ENCODE measurements around the gene DNAJC1. TPM values are rescaled to one million over a fixed set of nuclear protein-coding genes. Genes with fewer than 3 reads are reported as not detected.

Gene DNAJC1
- total RNA-seq, 1 experiment from 2014 or later: 17.9 TPM

DNA sequence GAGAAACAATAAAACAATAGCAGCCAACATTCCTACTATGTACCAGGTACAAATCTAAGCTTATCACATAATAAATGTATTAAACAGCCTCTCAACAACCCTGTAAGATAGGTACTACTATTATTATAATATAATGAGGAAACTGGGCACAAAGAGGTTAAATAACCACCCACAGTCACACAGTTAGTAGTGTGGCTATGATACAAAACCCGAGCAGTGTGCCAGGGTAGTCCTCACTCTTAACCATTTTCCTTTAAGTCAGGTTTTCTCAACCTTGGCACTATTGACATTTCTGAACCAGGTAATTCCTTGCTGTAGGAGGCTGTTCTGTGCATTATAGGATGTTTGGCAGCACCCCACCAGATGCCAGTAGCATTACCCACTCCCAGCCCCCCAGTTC is 48.8 kb downstream of the DNAJC1 start:
- Histone ChIP-seq H3K4me3 (ENCODE audit: insufficient read depth, low read depth, low read length) (no peak overlapping the region), H3K27me3 (ENCODE audit: control insufficient read depth, insufficient read depth, low read length) (no peaks in the 10 kb centered on the region), H3K36me3 (replicated peaks; ENCODE audit: control insufficient read depth, insufficient read depth, low read length) (no peaks in the 10 kb centered on the region)
- no peak for DNase-seq

- no peak for DNase-seq
- no peak overlapping the region for H3K4me3 ChIP-seq (ENCODE audit: insufficient read depth, low read depth, low read length)
- no peaks in the 10 kb centered on the region for H3K36me3 ChIP-seq (replicated peaks; ENCODE audit: control insufficient read depth, insufficient read depth, low read length)
- no peaks in the 10 kb centered on the region for H3K27me3 ChIP-seq (ENCODE audit: control insufficient read depth, insufficient read depth, low read length)
Measured at GRCh38 chr10:21954132-21954531, 49.4 kb downstream of the DNAJC1 start.

GRCh38 chr10:21953585-21954057 is 49.9 kb downstream of the DNAJC1 start:
- peak; percentile 34 for DNase-seq

GRCh38 chr10:21950566-21950965 is 53.0 kb downstream of the DNAJC1 start:
- no peaks in the 10 kb centered on the region for H3K27me3 ChIP-seq (ENCODE audit: control insufficient read depth, insufficient read depth, low read length)
- H3K4me3 ChIP-seq (ENCODE audit: insufficient read depth, low read depth, low read length): no peak overlapping the region
- DNase-seq: no peak
- H3K36me3 ChIP-seq (replicated peaks; ENCODE audit: control insufficient read depth, insufficient read depth, low read length): no peaks in the 10 kb centered on the region

More at GRCh38 chr10:21953585-21954057, 49.9 kb downstream of the DNAJC1 start:
- no peaks in the 10 kb centered on the region for H3K36me3 ChIP-seq (replicated peaks; ENCODE audit: control insufficient read depth, insufficient read depth, low read length)
- H3K4me3 ChIP-seq (ENCODE audit: insufficient read depth, low read depth, low read length): no peak overlapping the region
- H3K27me3 ChIP-seq (ENCODE audit: control insufficient read depth, insufficient read depth, low read length): no peaks in the 10 kb centered on the region

DNA sequence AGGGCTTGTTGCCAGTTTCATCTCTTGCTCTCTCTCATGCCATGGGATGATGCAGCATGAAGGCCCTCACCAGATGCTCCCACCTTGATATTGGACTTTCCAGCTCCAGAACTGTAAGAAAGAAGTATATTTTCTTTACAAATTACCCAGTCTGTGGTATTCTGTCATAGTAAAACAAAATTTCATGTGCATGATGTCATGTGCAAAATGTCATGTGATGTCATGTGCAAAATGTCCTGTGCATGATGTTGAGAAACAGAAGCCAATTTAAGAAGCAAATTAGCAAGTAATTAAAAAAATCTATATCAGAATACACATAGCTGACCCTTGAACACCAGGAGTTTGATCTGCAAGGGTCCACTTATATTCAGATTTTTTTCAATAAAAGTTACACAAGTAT is 56.6 kb downstream of the DNAJC1 start:
- no peaks in the 10 kb centered on the region for H3K27me3 ChIP-seq (ENCODE audit: control insufficient read depth, insufficient read depth, low read length)
- no peak for DNase-seq
- no peaks in the 10 kb centered on the region for H3K36me3 ChIP-seq (replicated peaks; ENCODE audit: control insufficient read depth, insufficient read depth, low read length)
- H3K4me3 ChIP-seq (ENCODE audit: insufficient read depth, low read depth, low read length): no peak overlapping the region

GRCh38 chr10:21944727-21945386 is 58.7 kb downstream of the DNAJC1 start:
- no peak overlapping the region for H3K4me3 ChIP-seq (ENCODE audit: insufficient read depth, low read depth, low read length)
- H3K27me3 ChIP-seq (ENCODE audit: control insufficient read depth, insufficient read depth, low read length): no peaks in the 10 kb centered on the region
- DNase-seq: no peak
- H3K36me3 ChIP-seq (replicated peaks; ENCODE audit: control insufficient read depth, insufficient read depth, low read length): no peaks in the 10 kb centered on the region

DNA sequence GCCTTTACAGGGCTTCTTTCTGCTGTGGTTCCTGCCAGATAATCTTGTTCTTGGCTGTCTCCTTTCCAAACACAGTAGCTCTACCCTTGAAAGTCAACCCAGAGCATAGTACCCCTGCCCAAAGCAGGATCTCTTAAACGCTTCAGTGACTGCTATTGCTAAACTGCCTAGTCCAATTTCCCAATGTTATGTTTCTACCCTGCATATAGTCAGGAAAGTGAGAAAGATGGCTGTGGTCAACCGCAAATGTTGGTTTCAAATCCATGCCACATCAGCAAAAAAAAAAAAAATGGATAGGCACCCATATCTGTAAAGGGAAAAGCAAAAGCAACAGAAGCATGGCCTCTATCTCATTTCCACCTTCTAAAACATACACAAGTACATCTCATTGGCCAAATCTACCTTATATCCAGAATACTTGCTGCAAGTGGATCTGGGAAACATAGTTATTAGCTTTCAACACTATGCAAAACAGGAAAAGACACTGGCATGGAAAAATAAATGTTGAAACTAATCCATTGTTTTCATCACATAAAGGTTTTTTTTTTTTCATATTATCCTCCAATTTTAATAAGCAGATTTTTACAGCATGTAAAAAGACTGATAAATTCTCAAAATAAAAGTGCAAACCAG is 59.8 kb downstream of the DNAJC1 start:
- DNase-seq: no peak
- Histone ChIP-seq H3K4me3 (ENCODE audit: insufficient read depth, low read depth, low read length) (no peak overlapping the region), H3K27me3 (ENCODE audit: control insufficient read depth, insufficient read depth, low read length) (no peaks in the 10 kb centered on the region), H3K36me3 (replicated peaks; ENCODE audit: control insufficient read depth, insufficient read depth, low read length) (no peaks in the 10 kb centered on the region)

DNA sequence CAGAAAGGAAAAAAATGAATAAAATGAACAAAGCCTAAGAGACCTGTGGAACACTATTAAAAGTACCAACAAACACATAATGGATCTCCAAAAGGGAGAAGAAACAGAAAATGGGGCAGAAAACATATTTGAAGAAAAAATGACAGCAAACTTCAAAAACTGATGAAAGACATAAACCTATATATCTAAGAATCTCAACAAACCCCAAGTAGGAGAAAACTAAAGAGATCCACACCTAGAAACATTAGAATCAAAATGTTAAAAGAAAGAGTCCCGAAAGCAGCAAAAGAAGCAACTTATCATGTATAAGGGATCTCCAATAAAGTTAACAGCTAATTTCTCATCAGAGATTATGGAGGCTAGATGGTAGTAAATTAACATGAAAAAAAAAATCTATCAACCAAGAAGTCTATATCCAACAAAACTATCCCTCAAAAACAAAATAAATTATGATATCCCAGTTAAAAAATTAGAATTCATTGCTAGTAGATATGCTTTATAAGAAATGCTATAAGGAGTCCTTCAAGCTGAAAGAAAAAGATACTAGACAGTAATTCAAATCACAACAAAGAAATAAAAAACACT is 68.0 kb downstream of the DNAJC1 start:
- Histone ChIP-seq H3K36me3 (replicated peaks; ENCODE audit: control insufficient read depth, insufficient read depth, low read length) (no peaks in the 10 kb centered on the region), H3K4me3 (ENCODE audit: insufficient read depth, low read depth, low read length) (no peak overlapping the region), H3K27me3 (ENCODE audit: control insufficient read depth, insufficient read depth, low read length) (no peaks in the 10 kb centered on the region)
- no peak for DNase-seq

- Histone ChIP-seq H3K36me3 (replicated peaks; ENCODE audit: control insufficient read depth, insufficient read depth, low read length) (no peaks in the 10 kb centered on the region), H3K27me3 (ENCODE audit: control insufficient read depth, insufficient read depth, low read length) (no peaks in the 10 kb centered on the region), H3K4me3 (ENCODE audit: insufficient read depth, low read depth, low read length) (no peak overlapping the region)
- no peak for DNase-seq
Measured at GRCh38 chr10:21934307-21934706, 69.2 kb downstream of the DNAJC1 start.

DNA sequence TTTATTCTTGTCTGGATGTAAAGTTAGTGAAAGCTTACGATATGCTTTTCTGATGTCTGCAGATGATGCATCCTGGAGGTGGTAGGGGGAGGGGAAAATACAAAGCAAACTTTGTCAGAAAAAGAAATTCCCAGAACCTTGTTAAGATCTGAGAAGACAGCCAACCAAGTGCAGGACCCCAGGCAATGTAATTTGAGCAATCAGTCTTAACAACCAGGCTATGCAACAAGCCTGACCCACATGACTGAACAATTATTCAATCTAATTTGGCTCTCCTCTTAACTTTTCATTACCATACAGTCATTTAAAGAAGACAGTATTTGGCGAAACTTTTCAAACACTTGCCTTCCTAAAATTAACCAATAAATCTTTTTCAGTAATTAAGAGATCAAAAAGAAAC is 74.5 kb downstream of the DNAJC1 start:
- no peak for DNase-seq
- no peak overlapping the region for H3K4me3 ChIP-seq (ENCODE audit: insufficient read depth, low read depth, low read length)
- H3K27me3 ChIP-seq (ENCODE audit: control insufficient read depth, insufficient read depth, low read length): no peaks in the 10 kb centered on the region
- no peaks in the 10 kb centered on the region for H3K36me3 ChIP-seq (replicated peaks; ENCODE audit: control insufficient read depth, insufficient read depth, low read length)

DNA sequence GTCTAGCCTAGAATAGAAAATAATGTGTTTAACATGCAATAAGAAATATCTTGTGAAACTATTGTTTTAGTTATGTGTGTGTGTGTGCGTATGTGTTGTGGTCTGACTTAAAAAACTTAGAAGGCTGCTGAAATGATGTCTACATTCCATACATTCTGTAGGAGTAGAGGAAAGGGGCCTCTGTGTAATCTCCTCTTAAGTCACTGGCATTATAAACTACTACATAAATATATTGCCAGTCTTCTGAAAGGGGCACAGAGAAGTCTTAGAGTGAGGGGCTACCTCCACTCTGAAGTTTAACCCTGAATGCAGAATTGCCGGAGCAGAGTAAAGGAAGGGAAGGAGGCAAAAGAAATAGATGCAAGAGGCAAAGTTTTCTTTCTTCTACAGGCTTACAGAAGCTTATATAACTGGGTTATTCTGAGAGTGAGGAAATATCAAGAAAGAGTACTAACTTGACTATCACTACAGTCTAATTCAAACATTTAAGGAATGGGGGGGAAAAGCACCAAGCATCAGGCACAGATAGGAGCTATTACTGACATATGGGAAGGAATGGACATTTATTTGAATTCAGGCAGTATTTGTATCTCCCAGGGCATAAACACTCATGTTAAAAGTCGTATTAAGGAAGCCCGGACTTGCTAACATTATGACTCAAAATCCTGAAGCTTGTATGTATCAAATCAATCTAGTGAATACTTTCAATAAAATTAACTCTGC is 75.7 kb downstream of the DNAJC1 start:
- Histone ChIP-seq H3K27me3 (ENCODE audit: control insufficient read depth, insufficient read depth, low read length) (no peaks in the 10 kb centered on the region), H3K36me3 (replicated peaks; ENCODE audit: control insufficient read depth, insufficient read depth, low read length) (no peaks in the 10 kb centered on the region), H3K4me3 (ENCODE audit: insufficient read depth, low read depth, low read length) (no peak overlapping the region)
- no peak for DNase-seq

DNA sequence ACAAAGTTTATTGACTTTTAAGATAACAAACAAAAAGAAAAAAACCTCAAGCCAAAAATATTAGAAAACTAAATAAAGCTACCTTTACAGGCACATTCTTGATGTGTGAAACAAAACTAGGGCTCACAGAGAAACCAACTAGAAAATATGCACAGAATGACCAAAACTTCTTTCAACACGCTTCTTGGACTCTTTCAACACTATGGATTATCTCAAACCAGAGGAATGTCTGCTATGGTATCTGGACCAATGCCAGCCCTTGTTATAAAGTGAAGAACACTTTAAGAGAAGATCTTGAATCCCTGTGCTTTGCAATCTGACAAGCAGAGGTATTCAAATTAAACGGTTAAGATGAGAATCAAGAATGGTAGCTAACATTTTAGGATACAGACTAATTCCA is 76.6 kb downstream of the DNAJC1 start:
- no peak for DNase-seq
- no peak overlapping the region for H3K4me3 ChIP-seq (ENCODE audit: insufficient read depth, low read depth, low read length)

DNA sequence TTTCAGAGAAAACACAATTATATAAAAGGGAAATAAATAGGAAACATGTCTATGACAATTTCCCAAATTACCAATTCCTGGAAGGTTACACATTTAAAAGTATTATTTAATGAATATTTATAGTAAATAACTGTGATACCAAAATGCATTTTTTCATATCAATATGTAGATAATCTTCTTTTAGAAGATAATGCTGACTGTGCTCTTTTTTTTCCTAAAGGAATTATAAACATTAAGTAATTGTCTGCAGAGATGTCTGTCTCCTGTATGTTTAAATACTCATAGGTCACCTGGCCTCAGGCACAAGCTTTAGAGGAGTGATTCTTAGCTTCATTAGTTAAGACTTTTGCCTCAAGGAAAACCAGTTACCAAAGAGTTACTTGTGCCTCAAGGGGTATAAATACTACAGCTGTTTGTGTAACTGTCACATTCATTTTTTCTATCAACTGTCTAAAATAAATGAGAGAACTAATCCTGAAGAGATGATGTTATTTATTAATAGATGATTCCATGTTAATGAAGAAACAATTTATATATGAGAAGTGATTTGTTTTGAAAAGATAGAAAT is 77.1 kb downstream of the DNAJC1 start:
- Histone ChIP-seq H3K4me3 (ENCODE audit: insufficient read depth, low read depth, low read length) (no peak overlapping the region), H3K36me3 (replicated peaks; ENCODE audit: control insufficient read depth, insufficient read depth, low read length) (no peaks in the 10 kb centered on the region), H3K27me3 (ENCODE audit: control insufficient read depth, insufficient read depth, low read length) (no peaks in the 10 kb centered on the region)
- DNase-seq: no peak

More for the DNA sequence above, 76.6 kb downstream of the DNAJC1 start:
- H3K27me3 ChIP-seq (ENCODE audit: control insufficient read depth, insufficient read depth, low read length): no peaks in the 10 kb centered on the region
- no peaks in the 10 kb centered on the region for H3K36me3 ChIP-seq (replicated peaks; ENCODE audit: control insufficient read depth, insufficient read depth, low read length)

DNA sequence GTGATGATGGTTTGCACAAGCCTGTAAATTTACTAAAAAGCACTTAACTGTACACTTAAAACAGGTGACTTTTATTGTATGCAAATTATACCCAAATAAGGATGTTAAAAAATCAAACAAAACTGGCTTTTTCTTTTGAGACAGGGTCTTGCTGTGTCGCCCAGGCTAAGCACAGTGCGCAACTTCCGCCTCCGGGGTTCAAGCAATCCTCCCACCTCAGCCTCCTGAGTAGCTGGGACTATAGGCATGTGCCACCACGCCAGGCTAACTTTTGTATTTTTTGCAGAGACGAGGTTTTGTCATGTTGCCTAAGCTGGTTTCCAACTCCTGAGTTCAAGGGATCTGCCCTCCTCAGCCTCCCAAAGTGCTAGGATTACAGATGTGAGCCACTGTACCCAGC is 77.7 kb downstream of the DNAJC1 start:
- H3K36me3 ChIP-seq (replicated peaks; ENCODE audit: control insufficient read depth, insufficient read depth, low read length): no peaks in the 10 kb centered on the region
- no peak overlapping the region for H3K4me3 ChIP-seq (ENCODE audit: insufficient read depth, low read depth, low read length)
- H3K27me3 ChIP-seq (ENCODE audit: control insufficient read depth, insufficient read depth, low read length): no peaks in the 10 kb centered on the region
- DNase-seq: no peak
